Neuron (in vitro differentiated cells): ENCODE data around the gene SCN4A.
"Not testable (repeated sequence)": the region's sequence is repeated elsewhere in the genome, so short reads cannot be mapped to it uniquely, and the experiment has no call there.

Experiments
- H2AFZ ChIP-seq: one replicate; pipeline ENCODE4 v1.6.1; 2013; ENCODE audit warnings: low read depth, mild to moderate bottlenecking, inconsistent platforms, low read length, moderate library complexity
- H3K27me3 ChIP-seq: one replicate; pipeline ENCODE4 v1.6.1; 2013; ENCODE audit warnings: low read length; ENCODE audit not compliant: insufficient read depth
- H3K36me3 ChIP-seq: one replicate; pipeline ENCODE4 v1.6.1; 2013; ENCODE audit warnings: low read length; ENCODE audit not compliant: insufficient read depth
- H3K4me1 ChIP-seq: one replicate; pipeline ENCODE4 v1.6.1; 2013; ENCODE audit warnings: low read length; ENCODE audit not compliant: insufficient read depth
- H3K4me3 ChIP-seq: 2 replicates; pipeline ENCODE4 v1.5.1; 2013; ENCODE audit warnings: mild to moderate bottlenecking, low read length, moderate library complexity
- H3K9me3 ChIP-seq: one replicate; pipeline ENCODE4 v1.6.1; 2013; ENCODE audit warnings: low read length

The SCN4A gene

GRCh38 chr17:63972796-63973195 lies at the start of gene SCN4A:
SCN4A (minus strand) TSS chr17:63972918; CDS start chr17:63972841, 77 bp downstream.
- Histone ChIP-seq H2AFZ (no peak within 1 kb of the TSS), H3K4me1 (no peaks in the 10 kb centered on the region), H3K36me3 (no peaks in the 10 kb centered on the region), H3K4me3 (no peak within 1 kb of the TSS), H3K27me3 (peaks cover 13% of the 10 kb centered on the region), H3K9me3 (no peaks in the 10 kb centered on the region)

- Histone ChIP-seq H3K4me1 (no peaks in the 10 kb centered on the region), H3K4me3 (no peak within 1 kb of the TSS), H3K36me3 (no peaks in the 10 kb centered on the region), H3K9me3 (no peaks in the 10 kb centered on the region), H3K27me3 (no peaks in the 10 kb centered on the region), H2AFZ (no peak within 1 kb of the TSS)
These were observed 47.5 kb upstream of the SCN4A start, which contains the start of gene ICAM2 for GRCh38 chr17:64020056-64020766. ICAM2 (minus strand) TSS chr17:64020633; CDS start chr17:64006691, 13,942 bp downstream.

GRCh38 chr17:64019551-64019961 lies 46.8 kb upstream of the SCN4A start:
- H3K36me3 ChIP-seq, H2AFZ ChIP-seq, H3K4me1 ChIP-seq, H3K4me3 ChIP-seq, H3K27me3 ChIP-seq, H3K9me3 ChIP-seq: not testable (repeated sequence)

- H3K27me3 ChIP-seq: no peaks in the 10 kb centered on the region
- no peak overlapping the region for H2AFZ ChIP-seq
- H3K36me3 ChIP-seq: no peaks in the 10 kb centered on the region
- H3K4me1 ChIP-seq: no peaks in the 10 kb centered on the region
- H3K4me3 ChIP-seq: no peak overlapping the region
- no peaks in the 10 kb centered on the region for H3K9me3 ChIP-seq
These were observed 44.8 kb upstream of the SCN4A start for GRCh38 chr17:64017381-64017980.

- no peaks in the 10 kb centered on the region for H3K36me3 ChIP-seq
- H3K27me3 ChIP-seq: no peaks in the 10 kb centered on the region
These were observed 44.3 kb upstream of the SCN4A start for GRCh38 chr17:64016974-64017373.

GRCh38 chr17:64016231-64016784 lies 43.6 kb upstream of the SCN4A start:
- no peaks in the 10 kb centered on the region for H3K4me1 ChIP-seq
- no peaks in the 10 kb centered on the region for H3K36me3 ChIP-seq
- no peak overlapping the region for H2AFZ ChIP-seq
- H3K9me3 ChIP-seq: no peaks in the 10 kb centered on the region
- H3K27me3 ChIP-seq: no peaks in the 10 kb centered on the region
- H3K4me3 ChIP-seq: no peak overlapping the region

More at GRCh38 chr17:64016974-64017373, 44.3 kb upstream of the SCN4A start:
- Histone ChIP-seq H3K9me3 (no peaks in the 10 kb centered on the region), H3K4me3 (no peak overlapping the region), H3K4me1 (no peaks in the 10 kb centered on the region), H2AFZ (no peak overlapping the region)

GRCh38 chr17:64015447-64015846 lies 42.7 kb upstream of the SCN4A start:
- Histone ChIP-seq H3K4me3 (no peak overlapping the region), H3K27me3 (no peaks in the 10 kb centered on the region), H3K4me1 (no peaks in the 10 kb centered on the region), H3K36me3 (no peaks in the 10 kb centered on the region), H3K9me3 (no peaks in the 10 kb centered on the region), H2AFZ (no peak overlapping the region)

- Histone ChIP-seq H2AFZ (no peak overlapping the region), H3K4me1 (no peaks in the 10 kb centered on the region), H3K36me3 (no peaks in the 10 kb centered on the region), H3K27me3 (peaks cover 13% of the 10 kb centered on the region), H3K4me3 (no peak overlapping the region), H3K9me3 (no peaks in the 10 kb centered on the region)
These were observed 37.1 kb upstream of the SCN4A start for GRCh38 chr17:64009571-64010402.

GRCh38 chr17:64008830-64009229 lies 36.1 kb upstream of the SCN4A start:
- Histone ChIP-seq H2AFZ (no peak overlapping the region), H3K36me3 (no peaks in the 10 kb centered on the region), H3K4me3 (no peak overlapping the region), H3K27me3 (peaks cover 18% of the 10 kb centered on the region), H3K9me3 (no peaks in the 10 kb centered on the region), H3K4me1 (no peaks in the 10 kb centered on the region)

- peaks cover 20% of the 10 kb centered on the region for H3K27me3 ChIP-seq
- H3K4me3 ChIP-seq: no peak overlapping the region
- H3K4me1 ChIP-seq: no peaks in the 10 kb centered on the region
- no peaks in the 10 kb centered on the region for H3K9me3 ChIP-seq
- H2AFZ ChIP-seq: no peak overlapping the region
- no peaks in the 10 kb centered on the region for H3K36me3 ChIP-seq
These were observed 35.6 kb upstream of the SCN4A start for GRCh38 chr17:64008346-64008745.

- H2AFZ ChIP-seq: no peak overlapping the region
- H3K9me3 ChIP-seq: no peaks in the 10 kb centered on the region
- peaks cover 20% of the 10 kb centered on the region for H3K27me3 ChIP-seq
- no peaks in the 10 kb centered on the region for H3K4me1 ChIP-seq
- H3K36me3 ChIP-seq: no peaks in the 10 kb centered on the region
- H3K4me3 ChIP-seq: no peak overlapping the region
These were observed 35.1 kb upstream of the SCN4A start for GRCh38 chr17:64007838-64008282.

- not testable (repeated sequence) for H3K36me3 ChIP-seq, H3K4me1 ChIP-seq, H3K9me3 ChIP-seq, H3K4me3 ChIP-seq, H2AFZ ChIP-seq
- peaks cover 20% of the 10 kb centered on the region for H3K27me3 ChIP-seq
These were observed 34.5 kb upstream of the SCN4A start for GRCh38 chr17:64007089-64007837.
